Spleen (tissue), 7 donors: ENCODE results near the gene PIGN.

ENCODE experiments used
- CTCF ChIP-seq, 11 experiments: fragments of 200-600 bp in 7 of 11; fragments of 450-650 bp in 4 of 11; sonication (generic) in 4 of 11; IDR thresholded peaks in 8 of 11; conservative IDR thresholded peaks in 3 of 11; 1 replicate in 7 of 11; 2 replicates in 4 of 11; pipeline versions ENCODE4 v1.4.0 to v1.8.0; 2016 to 2021; ENCODE audit warnings: antibody characterized with exemption in 11 of 11, inconsistent platforms in 4 of 11, mild to moderate bottlenecking in 1 of 11
- POLR2AphosphoS5 ChIP-seq, 3 donors: sonication (generic); formaldehyde crosslinking; IDR thresholded peaks; one replicate each; pipeline ENCODE4 v1.5.1; 2017; ENCODE audit warnings: antibody characterized with exemption in 3 of 3
- donor health status: DM: no; HTN: no; CAD: no; lungs with moderate emphysema.
- donor health status: DM: no; HTN: no; CAD: no.
- donor health status: DM: no; HTN: no; CAD: no.

- TF ChIP-seq CTCF (IDR thresholded peaks at IDR 0.05 in 8 of 11, conservative IDR thresholded peaks at IDR 0.05 in 3 of 11) = no peak
- TF ChIP-seq POLR2AphosphoS5 (IDR thresholded peaks at IDR 0.05) = no peak
Observed at GRCh38 chr18:62066102-62066818, 120.6 kb downstream of the PIGN start.
